ENCODE data around the gene DEDD.
A peak's percentile ranks its signal among the peaks of the same experiment; 100 is the strongest.

DEDD gene

GRCh38 chr1:161132410-161133219 is at the start of gene DEDD:
Gene DEDD, minus strand, starts transcription at chr1:161132667. Its CDS starts 8,205 bp downstream, at chr1:161124462.
- no peak for TF ChIP-seq CTCF (IDR thresholded peaks at IDR 0.05; ENCODE audit: borderline replicate concordance, insufficient read depth, low read depth, low read length)
- peak within 1 kb of the TSS; percentile 92 for H3K4me3 ChIP-seq (ENCODE audit: low read depth, low read length)

GRCh38 chr1:161182214-161182613 is 49.7 kb upstream of the DEDD start:
- no peak overlapping the region for H3K4me3 ChIP-seq (ENCODE audit: low read depth, low read length)
- TF ChIP-seq CTCF (IDR thresholded peaks at IDR 0.05; ENCODE audit: borderline replicate concordance, insufficient read depth, low read depth, low read length): no peak

- TF ChIP-seq CTCF (IDR thresholded peaks at IDR 0.05; ENCODE audit: borderline replicate concordance, insufficient read depth, low read depth, low read length): no peak
- H3K4me3 ChIP-seq (ENCODE audit: low read depth, low read length): no peak overlapping the region
These were observed 48.2 kb upstream of the DEDD start for GRCh38 chr1:161180639-161181038.

- no peak overlapping the region for H3K4me3 ChIP-seq (ENCODE audit: low read depth, low read length)
- TF ChIP-seq CTCF (IDR thresholded peaks at IDR 0.05; ENCODE audit: borderline replicate concordance, insufficient read depth, low read depth, low read length): no peak
These were observed 47.2 kb upstream of the DEDD start for GRCh38 chr1:161179698-161180097.

- no peak for TF ChIP-seq CTCF (IDR thresholded peaks at IDR 0.05; ENCODE audit: borderline replicate concordance, insufficient read depth, low read depth, low read length)
- no peak overlapping the region for H3K4me3 ChIP-seq (ENCODE audit: low read depth, low read length)
These were observed 45.4 kb upstream of the DEDD start for GRCh38 chr1:161177936-161178244.

GRCh38 chr1:161177112-161177935 is 44.9 kb upstream of the DEDD start, which contains the start of gene B4GALT3:
Gene B4GALT3, minus strand, starts transcription at chr1:161177507. Its CDS starts 1,447 bp downstream, at chr1:161176060.
- 0 out of 2 replicates have a peak, but pooled peaks have one; percentile 3 for TF ChIP-seq CTCF (IDR thresholded peaks at IDR 0.05; ENCODE audit: borderline replicate concordance, insufficient read depth, low read depth, low read length)
- peak within 1 kb of the TSS; percentile 60 for H3K4me3 ChIP-seq (ENCODE audit: low read depth, low read length)

Measured in GM12875 (cell line).